OCI-M2 (cell line): ENCODE data around the gene PPAN.

Experiments used
- DNase-seq: peaks from one replicate; lab custom pipeline; 2025; ENCODE audit not compliant: unreplicated experiment; lab: John Stamatoyannopoulos, UW

PPAN gene

GRCh38 chr19:10112895-10113591 is 6.9 kb downstream of the PPAN start:
- DNase-seq = no peak

GRCh38 chr19:10113592-10113963 is 7.4 kb downstream of the PPAN start:
- DNase-seq = no peak

GRCh38 chr19:10113964-10114650 is 7.9 kb downstream of the PPAN start:
- DNase-seq = no peak

- no peak for DNase-seq
Observed at GRCh38 chr19:10114651-10115391, 8.7 kb downstream of the PPAN start.

- no peak for DNase-seq
Observed at GRCh38 chr19:10115392-10116084, 9.4 kb downstream of the PPAN start.

GRCh38 chr19:10116085-10116865 is 10.1 kb downstream of the PPAN start:
- no peak for DNase-seq

GRCh38 chr19:10116866-10117616 is 10.9 kb downstream of the PPAN start:
- DNase-seq = no peak

GRCh38 chr19:10118960-10119359 is 12.8 kb downstream of the PPAN start:
- no peak for DNase-seq

- DNase-seq = no peak
Observed at GRCh38 chr19:10120538-10121189, 14.5 kb downstream of the PPAN start.

GRCh38 chr19:10122045-10122444 is 15.9 kb downstream of the PPAN start:
- no peak for DNase-seq

GRCh38 chr19:10124429-10124828 is 18.3 kb downstream of the PPAN start:
- no peak for DNase-seq

- DNase-seq = no peak
Observed at GRCh38 chr19:10126213-10126639, 20.1 kb downstream of the PPAN start.

GRCh38 chr19:10132905-10133304 is 26.7 kb downstream of the PPAN start:
- no peak for DNase-seq

GRCh38 chr19:10133596-10133995 is 27.4 kb downstream of the PPAN start:
- no peak for DNase-seq

- no peak for DNase-seq
Observed at GRCh38 chr19:10134040-10134439, 27.9 kb downstream of the PPAN start.

GRCh38 chr19:10135551-10136334 is 29.6 kb downstream of the PPAN start:
- DNase-seq = no peak

GRCh38 chr19:10136936-10137335 is 30.8 kb downstream of the PPAN start:
- DNase-seq = no peak

- no peak for DNase-seq
Observed at GRCh38 chr19:10137751-10138682, 31.9 kb downstream of the PPAN start.
